IPS-NIHi11 (cell line): ENCODE results near the gene RNF144B.
"Not testable (repeated sequence)": the region's sequence is repeated elsewhere in the genome, so short reads cannot be mapped to it uniquely, and the experiment has no call there.

Experiments used
- DNase-seq: peaks from one replicate; pipeline ENCODE4 v3.0.0; 2012; ENCODE audit warnings: mixed read lengths, low spot score

The RNF144B gene

DNA sequence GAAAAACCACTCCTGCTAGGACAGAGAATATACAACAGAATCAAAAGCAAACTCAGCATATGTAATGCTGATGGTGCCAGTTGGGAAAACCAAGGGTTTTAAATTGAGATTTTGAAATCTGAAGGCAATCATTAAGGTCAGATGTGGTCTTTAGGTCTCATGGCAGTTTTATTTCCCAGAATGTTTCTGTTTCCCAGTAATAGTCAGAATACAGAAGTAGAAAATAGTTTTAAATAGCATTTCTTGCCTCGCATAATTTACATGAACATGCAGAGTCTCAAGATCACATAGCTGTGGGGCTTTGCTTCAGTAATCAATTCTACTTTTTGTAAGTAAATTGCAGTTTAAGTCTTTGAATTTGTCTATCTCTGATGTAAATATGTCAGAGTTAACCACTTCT, 58.1 kb downstream of the RNF144B start:
- DNase-seq = no peak

DNA sequence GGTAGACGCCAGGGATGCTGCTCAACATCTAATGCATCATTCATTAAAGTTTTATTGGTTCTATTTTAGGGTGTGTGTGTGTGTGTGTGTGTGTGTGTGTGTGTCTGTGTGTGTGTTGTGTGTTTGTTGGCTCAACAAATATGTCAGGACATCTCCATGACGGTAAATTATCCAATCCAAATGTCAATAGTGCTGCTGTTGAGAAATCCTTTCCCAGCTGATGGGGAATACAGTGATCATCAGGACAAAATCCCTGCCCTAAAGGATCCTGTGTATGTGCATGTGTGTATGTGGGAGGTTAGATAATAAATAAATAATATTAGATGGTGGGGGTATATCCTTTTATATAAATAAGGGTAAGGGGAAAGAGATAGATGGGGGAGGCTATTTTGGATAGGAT, 59.6 kb downstream of the RNF144B start:
- no peak for DNase-seq

DNA sequence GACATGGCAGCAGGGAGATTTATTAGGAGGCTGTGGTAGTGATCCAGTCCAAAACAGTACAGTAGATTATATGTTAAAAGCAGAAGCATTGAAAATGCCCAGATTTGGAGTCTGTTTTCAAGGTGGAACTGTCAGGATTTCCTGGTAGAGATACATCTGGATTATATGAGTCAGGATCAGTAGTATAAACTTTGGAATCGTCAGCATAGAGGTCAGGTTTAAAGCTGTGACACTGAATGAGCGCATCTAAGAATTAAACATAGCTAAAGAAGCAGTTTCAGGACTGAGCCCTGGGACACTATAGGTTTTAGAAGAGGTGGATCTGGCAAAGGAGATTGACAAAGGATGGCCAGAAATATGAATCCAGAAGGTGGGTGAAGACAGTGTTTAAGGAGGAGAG, 60.4 kb downstream of the RNF144B start:
- DNase-seq = no peak

DNA sequence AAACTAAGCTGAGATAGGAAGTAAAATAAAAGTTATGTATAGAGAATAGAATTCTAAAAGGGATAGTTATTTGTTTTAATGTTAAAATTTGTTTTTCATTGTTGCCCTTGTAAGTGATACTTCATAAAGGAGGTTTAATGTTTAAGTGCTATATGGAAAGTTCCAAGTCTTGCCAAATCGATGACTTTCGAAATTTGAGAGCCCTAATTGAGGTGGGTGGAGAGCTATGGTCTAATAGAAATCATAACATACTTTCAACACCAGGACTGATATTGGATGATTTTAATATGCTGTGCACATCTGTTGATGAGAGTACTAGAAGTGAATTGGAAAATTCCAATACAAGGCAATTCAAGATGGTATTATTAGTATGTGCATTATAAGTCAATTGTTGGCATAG, 64.6 kb downstream of the RNF144B start:
- DNase-seq = no peak

DNA sequence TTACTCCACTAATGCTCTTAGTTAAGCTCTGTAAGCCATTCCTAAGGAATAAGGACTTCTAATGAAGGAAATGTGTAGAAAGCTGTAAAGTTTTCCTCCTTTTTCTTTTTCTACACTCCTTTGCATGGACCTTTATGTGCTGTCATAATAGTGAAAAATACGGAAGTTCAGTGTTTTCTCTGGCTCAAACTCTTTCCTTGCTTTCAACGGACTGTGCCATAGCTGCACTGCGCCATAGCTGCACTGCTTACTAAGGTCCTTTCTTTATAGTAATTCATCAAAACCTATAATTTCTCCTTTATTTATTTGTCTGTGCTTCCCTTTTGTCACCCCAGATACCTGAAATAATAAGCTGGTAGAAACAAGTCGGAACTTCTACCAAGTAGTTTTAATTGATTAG, 67.3 kb downstream of the RNF144B start:
- DNase-seq = no peak

DNA sequence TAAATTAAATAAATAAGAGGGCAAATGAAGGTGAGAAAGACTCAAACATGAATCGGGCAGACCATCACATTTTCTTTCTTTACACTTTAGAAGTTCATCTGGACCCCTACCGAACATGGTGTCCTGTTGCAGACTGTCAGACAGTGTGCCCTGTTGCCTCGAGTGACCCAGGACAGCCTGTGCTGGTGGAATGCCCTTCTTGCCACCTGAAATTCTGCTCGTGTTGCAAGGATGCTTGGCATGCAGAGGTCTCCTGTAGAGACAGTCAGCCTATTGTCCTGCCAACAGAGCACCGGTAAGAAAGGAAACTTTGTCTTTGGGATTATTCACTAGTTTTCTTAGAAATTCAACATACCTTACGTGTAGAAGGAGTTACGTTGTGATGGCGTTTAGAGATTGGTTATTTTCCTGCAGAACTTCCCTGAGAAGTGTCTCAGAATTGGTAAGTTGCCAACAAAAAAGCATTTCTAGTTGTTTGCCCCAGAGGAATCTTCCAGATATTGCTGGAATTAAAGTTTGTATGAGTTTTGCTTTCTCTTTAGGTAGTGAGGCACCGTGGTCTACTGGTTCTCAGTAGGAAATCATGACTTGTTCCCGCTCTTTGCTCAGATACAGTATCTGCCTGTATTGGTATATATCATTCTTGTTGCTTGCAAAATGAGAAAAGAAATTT, 70.1 kb downstream of the RNF144B start:
- peak; percentile 11 for DNase-seq

DNA sequence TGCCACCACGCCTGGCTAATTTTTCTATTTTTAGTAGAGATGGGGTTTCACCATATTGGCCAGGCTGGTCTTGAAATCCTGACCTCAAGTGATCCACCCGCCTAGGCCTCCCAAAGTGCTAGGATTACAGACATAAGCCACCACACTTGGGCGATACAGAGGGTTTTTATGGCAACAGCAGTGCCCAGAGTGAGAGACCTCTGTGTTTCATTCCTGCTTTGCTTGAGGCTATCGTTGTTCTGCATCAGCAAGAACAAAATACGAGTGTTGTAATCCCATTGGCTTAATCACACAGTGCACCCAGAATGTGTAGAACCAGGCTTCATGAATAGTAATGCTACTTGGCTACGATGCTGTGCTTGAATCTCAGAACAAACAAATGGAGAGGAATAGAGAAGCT, 70.9 kb downstream of the RNF144B start:
- not testable (repeated sequence) for DNase-seq

DNA sequence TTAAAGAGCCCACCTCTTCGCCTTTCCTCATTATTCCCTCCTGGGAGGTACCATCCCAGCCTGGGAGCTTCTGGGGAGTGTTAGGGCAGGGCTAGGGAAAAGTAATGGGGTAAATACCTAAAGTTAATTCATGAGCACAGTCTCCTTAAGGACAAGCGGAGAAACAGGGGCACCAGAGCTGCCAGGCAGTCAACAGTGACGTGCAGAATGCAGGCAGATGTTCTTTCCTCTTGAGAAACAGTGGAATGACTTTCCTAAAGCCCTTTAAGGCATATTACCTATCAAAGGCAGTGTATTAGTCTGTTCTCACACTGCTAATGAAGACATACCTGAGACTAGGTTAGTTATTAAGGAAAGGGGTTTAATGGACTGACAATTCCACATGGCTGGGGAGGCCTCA, 76.3 kb downstream of the RNF144B start:
- DNase-seq = no peak

DNA sequence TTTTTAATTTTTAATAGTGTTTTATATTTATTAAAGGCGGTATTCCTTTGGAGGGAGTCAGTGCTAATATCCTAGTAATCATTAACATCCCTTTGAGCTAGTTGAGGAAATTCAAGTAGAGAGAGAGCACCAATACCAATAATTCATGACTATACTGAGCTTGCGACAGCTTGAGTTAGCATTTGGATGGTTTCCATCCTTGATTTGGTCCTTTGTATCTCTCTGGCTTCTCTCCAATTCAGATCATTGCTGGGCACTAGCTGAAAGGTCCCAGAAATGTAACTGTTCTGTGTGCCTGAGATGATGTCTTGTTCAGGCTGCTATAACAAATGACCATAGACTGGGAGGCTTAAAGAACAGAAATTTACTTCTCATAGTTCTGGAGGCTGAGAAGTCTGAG, 77.0 kb downstream of the RNF144B start:
- no peak for DNase-seq

DNA sequence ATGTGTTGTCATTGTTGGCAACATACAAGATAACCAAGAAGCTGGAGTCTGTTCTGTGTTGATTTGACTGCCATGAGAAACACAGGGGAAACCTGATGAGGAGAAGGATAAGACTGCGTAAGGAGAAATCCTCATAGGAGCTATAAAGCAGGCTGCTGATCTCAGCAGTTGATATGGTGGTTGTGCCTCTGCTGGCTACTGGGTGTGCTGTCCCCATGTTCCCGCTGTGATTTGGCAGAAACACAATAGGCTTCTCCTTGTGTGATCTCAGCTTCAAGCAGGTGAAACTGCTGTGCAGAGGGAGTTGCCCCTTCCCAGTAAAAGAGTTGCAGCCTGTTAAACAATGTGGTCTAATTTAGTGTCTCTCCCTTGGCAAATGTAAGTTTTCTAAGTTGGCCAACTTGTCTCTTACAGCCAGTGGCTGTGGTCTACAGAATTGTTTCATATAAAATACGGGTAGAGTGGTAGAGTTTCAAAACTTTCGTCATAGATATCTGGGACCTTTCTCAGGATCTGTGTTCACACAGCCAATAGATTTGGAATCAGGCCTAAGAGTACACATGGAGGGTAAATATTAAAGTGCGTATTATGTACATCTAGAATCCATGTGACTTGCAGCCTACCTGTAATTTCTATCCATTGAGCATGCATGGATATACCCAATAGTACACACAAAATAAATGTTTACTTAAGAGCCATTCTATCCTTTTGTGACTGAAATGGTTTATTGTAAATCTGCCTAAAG, 78.4 kb downstream of the RNF144B start:
- peak; percentile 41 for DNase-seq

DNA sequence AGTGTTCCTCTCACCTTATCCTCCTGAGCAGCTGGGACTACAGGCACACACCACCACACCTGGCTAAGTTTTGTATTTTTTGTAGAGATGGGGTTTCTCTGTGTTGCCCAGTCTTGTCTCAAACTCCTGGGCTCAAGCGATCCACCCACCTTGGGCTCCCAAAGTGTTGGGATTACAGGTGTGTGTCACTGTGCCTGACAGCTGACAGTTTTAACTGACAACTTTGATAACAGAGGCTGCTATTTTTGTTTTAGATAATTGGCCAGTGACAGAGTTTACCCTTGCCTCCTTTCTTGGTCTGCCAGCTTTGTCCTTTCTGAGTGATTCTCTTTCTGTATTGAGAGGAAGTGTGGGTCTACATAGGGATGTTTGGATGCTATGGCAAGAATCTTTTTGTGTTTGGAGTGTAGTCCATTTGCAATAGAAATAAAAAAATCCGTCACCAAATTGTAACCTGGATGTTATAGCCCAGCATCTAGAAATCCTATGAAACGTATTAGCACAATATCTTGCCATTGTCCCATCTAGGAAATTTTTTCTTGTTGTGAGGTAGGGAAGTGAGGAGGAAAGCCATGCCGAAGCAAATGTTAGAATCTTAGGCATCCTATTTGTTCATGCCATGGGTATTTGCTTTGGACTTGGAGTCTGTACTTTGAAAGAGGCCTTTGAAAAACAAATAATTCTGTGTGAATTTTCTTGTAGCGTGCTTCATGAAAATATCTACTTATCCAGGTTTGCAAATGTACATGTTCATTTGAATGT, 80.8 kb downstream of the RNF144B start:
- no peak for DNase-seq

DNA sequence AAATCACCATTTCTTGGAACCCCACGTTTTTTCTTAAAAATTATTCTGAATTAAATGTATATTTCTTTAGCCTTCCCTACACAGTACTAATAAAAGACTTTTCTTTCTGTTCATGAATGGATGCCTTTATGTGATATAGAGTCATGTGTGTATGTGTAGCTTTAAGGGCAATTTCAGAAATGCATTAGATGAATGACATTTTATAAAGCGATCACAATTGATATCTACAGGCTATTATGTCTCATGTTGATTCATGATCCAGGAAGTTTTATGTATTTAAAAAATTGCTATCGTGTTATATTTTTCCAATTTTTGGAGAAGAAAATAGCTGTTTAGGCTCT, 81.3 kb downstream of the RNF144B start:
- no peak for DNase-seq

DNA sequence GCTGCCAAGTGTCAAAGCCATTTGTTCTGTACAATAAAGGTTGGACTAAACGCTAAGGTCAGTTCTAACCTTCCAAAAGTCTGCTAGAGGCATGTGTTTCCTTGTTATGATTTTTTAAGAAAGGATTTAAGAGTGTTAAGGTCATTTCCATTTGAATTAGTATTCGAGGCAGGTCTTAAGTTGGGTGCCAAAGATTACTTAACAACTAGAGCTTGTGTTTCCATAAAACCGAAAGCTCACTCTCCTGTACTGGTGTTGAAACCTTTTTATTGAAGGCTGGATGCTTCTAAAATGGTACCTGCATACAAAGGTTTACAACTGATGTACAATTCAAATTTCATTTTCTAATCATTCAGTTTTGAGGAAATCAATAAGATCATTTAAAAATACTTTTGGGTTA, 82.4 kb downstream of the RNF144B start:
- no peak for DNase-seq

DNA sequence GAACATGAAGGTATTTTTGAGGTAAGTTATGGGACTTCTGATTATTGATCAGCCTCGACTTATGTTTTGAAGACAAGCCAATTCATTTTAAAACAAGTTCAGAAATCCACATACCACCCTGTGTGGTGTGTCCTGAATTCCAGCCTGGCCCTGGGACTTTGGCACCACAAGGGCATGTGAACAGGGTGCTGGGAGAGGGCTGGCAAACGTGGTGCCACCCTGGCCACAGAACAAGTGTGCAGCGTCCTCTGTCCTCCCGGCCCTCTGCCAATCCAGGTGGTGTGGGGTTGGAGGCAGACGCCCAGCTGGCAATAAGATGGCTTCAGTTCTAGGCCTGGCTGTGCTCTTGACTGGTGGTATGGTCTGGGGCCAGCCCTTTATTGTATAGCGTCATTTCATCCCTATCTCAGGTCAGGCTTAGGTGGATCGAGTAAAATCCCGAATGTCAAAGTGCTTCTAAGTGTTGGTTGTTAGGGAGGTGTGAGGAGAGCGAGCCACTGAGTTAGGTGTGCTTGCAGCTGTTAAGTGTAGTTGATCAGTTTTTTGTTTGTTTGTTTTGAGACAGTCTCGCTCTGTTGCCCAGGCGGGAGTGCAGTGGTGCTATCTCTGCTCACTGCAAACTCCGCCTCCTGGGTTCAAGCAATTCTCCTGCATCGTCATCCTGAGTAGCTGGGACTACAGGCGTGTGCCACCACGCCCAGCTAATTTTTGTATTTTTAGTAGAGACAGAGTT, 84.2 kb downstream of the RNF144B start:
- no peak for DNase-seq

DNA sequence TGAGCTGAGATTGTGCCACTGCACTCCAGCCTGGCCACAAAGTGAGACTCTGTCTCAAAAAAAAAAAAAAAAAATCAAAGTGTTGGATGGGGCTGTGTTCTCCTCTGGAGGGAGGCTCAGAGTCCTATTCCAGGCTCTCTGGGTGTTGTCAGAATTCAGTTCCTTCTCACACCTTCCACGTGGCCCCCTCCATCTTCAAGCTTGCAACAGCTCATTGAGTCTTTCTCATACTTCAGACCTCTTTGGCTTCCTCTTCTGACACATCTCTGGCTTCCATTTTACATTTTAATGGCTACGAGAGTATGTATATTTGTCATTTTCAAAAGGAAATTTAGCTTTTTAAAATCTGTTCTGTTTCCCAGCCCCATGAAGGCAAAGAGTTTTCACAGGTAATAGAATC, 85.8 kb downstream of the RNF144B start:
- DNase-seq = no peak

DNA sequence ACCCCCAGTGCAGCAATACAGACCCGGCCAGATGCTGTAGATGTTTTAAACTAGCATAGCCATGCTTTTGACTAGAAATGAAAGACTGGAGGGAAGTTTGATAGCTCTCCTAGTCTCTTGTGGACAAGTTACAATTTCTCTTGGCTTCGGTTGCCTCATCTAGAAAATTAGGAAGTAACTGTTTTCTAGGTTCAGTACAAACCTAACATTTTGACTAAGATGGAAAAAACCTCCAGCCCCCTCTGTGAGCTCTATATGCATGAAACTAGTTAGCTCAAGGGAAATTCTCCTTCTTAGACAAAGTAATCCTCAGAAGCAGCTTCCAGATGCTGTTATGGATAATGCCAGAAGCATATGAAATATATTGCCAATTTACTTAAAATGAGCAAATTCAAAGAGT, 86.6 kb downstream of the RNF144B start:
- no peak for DNase-seq

DNA sequence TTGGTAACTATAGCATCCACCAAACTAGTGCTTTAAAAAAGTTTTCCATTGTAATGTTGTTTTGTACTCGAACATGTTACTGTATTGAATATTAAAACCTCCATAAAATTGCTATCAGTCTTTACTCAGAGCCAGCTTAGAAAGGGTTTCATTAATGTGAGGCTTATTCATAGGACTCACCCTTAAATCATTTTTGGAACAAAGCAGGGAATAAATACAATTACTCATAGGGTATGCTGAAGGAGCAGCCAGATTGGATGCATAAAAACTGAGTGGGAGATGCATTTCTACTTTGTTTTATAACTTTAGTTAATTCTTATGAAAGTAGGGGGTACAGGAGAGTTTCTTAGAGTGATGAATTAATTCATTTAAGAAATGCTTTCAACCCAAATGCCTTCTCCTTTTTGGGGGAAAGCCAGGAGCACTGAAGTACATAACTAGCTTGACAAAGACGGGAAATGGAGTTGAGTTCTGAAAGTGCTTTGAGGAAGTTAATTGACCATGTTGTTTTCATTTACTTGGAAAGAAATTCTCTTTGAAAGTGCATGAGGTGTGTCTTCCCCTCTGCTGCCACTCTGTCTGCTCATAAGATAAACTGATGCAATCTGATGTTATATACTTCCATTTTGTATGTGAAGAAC, 90.3 kb downstream of the RNF144B start:
- DNase-seq = no peak

DNA sequence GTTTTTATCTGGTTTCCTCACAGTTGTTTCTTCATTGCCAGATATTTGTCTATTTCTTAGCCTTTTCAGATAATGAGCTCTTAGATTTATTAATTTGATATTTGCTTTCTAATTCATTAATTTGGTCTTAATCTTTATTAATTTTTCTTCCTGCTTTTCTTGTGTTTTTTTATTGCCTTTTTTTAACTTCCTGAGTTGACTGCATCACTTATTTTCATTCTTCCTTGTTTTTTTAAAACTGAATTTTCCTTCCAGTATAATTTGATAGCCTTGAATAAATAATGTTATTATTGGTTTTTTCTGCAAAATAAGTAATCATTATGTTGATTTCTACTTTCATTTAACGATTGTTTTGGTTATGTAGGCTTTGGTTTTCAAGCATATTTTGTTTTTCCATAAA, 91.5 kb downstream of the RNF144B start:
- no peak for DNase-seq

DNA sequence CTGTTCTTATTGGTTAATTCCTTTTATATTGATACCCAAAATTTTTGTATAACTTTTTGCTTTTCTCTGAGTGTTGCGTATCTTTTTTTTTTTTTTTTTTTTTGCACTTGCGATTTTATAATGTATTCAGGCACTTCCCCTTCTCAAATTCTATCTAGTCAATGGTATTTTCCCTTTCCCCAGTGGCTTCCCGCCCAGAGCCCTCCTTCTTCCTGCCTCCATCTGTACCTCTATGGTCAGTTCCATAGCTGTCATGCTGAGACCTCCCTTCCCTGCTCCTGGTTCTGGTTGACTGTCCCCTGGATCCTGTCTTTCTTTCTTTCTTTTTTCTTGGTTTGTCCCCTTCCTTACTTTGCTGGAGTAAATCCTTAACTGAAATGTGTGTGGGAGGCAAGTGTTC, 94.7 kb downstream of the RNF144B start:
- no peak for DNase-seq

DNA sequence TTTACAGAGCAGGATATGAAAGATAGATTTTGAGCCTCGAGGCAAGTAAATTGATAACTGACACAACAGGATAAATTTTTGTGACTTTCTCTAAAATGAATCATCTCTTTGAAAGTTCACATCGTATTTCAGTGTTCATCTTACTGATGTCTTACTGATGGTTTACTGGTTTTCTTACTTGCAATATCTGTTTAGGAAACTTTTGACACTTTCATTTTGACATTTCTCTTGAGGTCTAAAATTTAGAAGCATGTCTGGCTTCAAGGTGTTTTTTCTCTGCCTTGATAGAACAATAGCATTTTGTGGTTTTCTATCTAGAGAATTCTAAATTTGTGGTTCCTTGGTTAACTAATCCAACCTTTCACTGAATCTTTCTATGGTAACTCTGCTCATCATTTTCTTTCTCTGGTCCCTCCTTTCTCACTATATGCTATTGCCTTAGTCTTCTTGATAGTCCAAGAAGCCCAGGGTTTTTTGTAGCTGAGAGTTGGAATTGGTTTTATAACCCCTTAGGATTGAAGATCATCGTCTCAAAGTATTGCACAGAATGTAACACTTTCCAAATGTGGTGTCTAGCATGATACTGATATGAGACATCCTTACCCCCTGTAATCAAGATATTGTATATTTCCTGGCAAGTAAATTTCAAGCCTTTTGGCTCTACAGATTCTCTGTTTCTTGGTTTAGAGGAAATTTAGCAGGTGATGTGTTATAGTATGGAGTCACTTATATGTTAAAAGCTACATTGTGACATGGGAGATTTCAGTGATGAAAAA, 98.7 kb downstream of the RNF144B start:
- no peak for DNase-seq

DNA sequence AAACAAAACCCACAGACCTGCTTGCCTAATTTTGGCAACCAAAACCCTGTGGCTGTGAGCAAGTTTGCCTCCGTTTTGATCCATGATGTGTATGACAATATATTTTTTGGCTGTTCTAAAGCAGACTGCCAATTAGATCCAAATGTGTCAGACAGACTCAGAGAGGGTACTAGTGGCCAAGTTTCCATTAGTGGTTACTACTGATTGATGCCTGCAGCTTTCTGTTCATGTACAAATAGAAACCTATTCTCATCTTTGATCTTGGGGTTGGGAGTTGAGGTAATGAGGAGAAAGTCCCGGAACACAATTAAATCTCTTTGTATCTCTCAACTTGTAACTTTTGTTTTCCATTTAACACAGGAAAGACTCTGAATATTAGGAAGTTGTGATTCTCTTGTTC, 100.9 kb downstream of the RNF144B start:
- no peak for DNase-seq
